Measurements from ENCODE around the gene UROS.

GRCh38 chr10:125769175-125769574 is 53.9 kb downstream of the UROS start:
- TF ChIP-seq POLR2A (IDR thresholded peaks at IDR 0.05; ENCODE audit: low read length) (no peak), GATA1 (IDR thresholded peaks at IDR 0.05; ENCODE audit: low read depth, low read length) (no peak)

All from erythroblast (primary cell).